Fibroblast of mammary gland (primary cell): ENCODE results near the gene DZIP1L.

ENCODE experiments used
- DNase-seq: peaks from one replicate; pipeline ENCODE4 v3.0.0-alpha.2; 2010; ENCODE audit warnings: low read depth
- H3K4me3 ChIP-seq: 2 replicates; pipeline ENCODE4 v1.5.1; 2011; ENCODE audit warnings: low read depth, mild to moderate bottlenecking, low read length, moderate library complexity; ENCODE audit not compliant: control insufficient read depth
- TF ChIP-seq, protein P1 (sequence below): conservative IDR thresholded peaks from 2 replicates; pipeline ENCODE4 v1.5.1; 2011; ENCODE audit warnings: low read depth, low read length, inconsistent platforms; ENCODE audit not compliant: control insufficient read depth, insufficient read depth

DZIP1L gene

DNA sequence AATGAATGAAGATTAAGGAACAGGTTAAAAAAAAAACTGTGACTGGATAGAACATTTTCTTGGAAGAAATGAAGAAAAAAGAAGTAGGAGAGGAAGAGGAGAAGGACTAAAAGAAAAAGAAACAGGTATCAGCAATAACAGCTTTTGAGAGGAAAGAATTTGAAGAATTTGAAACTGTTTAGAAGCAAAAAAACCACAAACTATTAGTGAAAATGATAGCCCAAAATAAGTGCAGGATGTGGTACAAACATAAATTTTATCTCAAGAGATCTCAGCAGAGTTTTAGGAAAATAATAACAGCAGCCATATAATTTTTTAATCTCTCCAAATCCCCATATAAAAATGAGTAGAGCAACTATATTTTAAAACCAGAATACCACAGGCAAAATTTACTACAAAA is 25.5 kb upstream of the DZIP1L start:
- TF ChIP-seq, protein P1, sequence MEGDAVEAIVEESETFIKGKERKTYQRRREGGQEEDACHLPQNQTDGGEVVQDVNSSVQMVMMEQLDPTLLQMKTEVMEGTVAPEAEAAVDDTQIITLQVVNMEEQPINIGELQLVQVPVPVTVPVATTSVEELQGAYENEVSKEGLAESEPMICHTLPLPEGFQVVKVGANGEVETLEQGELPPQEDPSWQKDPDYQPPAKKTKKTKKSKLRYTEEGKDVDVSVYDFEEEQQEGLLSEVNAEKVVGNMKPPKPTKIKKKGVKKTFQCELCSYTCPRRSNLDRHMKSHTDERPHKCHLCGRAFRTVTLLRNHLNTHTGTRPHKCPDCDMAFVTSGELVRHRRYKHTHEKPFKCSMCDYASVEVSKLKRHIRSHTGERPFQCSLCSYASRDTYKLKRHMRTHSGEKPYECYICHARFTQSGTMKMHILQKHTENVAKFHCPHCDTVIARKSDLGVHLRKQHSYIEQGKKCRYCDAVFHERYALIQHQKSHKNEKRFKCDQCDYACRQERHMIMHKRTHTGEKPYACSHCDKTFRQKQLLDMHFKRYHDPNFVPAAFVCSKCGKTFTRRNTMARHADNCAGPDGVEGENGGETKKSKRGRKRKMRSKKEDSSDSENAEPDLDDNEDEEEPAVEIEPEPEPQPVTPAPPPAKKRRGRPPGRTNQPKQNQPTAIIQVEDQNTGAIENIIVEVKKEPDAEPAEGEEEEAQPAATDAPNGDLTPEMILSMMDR = no peak
- no peak for DNase-seq
- H3K4me3 ChIP-seq = no peak overlapping the region

DNA sequence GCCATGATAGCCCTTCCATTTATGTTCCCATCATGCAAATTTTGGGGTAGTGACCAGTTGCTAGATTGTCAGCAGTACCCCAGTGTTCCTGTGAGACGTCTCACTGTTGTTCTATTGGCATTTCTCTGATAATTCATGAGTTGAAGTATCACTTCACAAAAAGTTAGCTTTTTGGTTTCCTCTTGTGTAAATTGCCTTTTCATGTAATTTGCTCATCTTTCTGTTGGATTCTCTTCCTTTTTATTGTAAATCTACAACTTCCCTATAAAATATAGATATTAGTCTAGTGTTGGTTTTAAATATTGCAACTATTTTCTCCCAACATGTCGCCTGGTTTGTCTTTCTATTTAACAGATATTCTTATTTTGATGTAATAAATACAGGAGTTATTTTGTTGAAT is 24.3 kb upstream of the DZIP1L start:
- no peak overlapping the region for H3K4me3 ChIP-seq
- TF ChIP-seq, protein P1 = no peak
- no peak for DNase-seq

DNA sequence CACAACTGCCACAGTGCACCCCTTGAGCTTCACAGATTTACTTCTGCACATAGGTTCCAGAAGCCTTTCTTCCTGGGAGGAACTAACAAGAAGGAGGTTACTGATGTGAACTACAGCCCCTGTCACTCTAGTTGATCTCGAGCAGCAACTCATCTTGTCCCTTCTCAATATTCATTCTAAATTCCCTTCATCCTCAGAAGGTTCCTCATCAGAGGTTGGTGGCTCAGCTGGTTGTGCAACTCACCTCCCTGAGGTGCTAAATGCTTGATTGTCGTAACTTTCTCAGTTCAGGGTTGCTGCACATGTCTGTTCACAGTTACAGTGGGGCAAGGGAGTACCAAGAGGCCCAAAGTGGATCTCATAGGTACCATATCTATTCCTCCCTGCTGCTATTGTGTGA is 22.5 kb upstream of the DZIP1L start:
- DNase-seq = no peak
- TF ChIP-seq, protein P1 = no peak
- no peak overlapping the region for H3K4me3 ChIP-seq

DNA sequence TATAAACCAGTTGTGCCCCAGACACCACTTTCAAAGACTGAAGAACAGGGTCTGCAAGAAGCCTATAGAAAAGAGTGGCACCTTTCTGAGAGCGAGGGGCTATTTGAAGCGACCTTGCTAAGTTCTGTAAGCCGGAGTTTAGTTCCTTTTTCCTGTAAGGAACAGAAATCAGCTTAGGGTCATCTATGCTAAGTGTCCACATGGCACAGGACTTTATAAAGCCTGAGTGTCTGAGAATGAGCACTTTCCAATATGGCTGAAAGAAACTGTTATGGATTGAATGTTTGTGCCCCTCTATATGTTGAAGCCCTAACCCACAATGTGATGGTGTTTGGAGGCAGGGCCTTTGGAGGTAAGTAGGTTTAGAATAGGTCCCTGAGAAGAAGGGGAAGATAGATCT is 20.8 kb upstream of the DZIP1L start:
- DNase-seq = no peak
- TF ChIP-seq, protein P1 = no peak
- H3K4me3 ChIP-seq = no peak overlapping the region

DNA sequence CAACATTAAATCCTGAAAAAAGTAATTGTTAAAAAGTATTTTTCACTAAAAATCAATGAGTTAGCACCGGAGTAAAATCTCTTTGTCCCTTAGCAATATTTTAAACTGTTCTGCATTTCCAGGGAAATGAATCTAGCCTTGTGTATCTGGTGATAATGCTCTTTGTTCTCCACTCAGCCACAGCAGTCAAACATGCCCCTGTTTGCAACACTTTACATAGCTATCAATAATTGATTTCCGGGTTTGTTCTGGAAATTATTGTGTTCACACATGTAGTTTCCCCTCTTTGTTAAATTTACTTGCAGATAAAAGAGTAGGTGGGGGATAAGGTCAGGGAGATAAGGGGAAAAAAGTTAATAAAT is 20.4 kb upstream of the DZIP1L start:
- no peak overlapping the region for H3K4me3 ChIP-seq
- TF ChIP-seq, protein P1 = no peak
- no peak for DNase-seq

DNA sequence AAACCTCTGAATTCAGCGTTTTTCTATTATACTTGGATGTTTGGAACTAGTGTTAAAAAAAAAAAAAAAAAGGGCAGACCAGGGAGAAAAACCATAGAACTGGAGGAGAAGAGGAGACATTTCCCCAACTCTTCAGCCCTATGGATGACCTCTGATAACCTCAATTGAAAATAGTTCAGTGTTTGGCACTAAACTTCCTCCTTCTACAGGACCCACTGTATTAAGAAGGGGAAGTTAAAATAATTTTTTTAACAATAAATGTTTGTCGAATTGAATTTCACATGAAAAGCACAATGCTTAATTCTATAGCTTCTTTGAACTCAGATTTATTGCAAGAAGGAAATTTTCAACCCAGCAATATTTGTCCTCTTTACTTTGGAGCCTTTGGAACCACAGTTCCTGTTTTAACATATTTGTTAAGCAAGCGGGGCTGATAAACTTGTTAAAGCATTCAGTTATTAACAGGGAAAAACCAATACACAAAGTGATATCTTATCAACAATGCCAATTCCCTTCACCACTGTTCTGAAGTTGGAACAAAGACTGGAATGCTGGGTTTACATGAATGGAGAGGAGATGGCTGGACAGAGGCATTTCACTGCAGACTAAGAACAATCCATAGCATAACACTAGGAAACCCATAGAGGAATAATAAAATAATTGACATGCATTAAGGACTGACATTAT is 19.9 kb upstream of the DZIP1L start:
- no peak for DNase-seq
- no peak overlapping the region for H3K4me3 ChIP-seq
- TF ChIP-seq, protein P1 = no peak

DNA sequence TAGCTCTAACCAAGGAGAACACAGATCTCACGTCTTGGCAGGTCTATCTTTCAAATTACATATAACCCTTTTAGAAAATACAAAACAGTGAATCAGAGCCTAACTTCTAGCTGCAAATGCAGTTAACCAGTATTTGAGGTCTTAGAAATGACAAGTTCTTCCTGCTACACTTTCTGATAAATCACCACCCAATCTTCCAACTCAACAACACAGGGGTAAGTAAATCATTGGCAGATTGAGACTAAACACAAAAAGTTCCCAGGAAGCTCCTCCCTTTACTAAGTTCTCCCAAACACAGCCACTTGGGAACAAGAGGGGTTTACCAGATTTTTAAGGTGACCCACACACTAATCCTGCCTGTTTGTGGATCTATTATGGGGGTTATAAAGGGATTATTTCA is 16.8 kb upstream of the DZIP1L start, which contains the start of gene A4GNT:
Gene A4GNT (minus strand): TSS at position 152 of the 400 bp plus-strand sequence. CDS start 1,134 bp downstream, outside the sequence.
- H3K4me3 ChIP-seq = no peak within 1 kb of the TSS
- TF ChIP-seq, protein P1 = no peak
- no peak for DNase-seq
